GM12878 (cell line): ENCODE results near the gene EGFR.

Experiments used
- CEBPB ChIP-seq, 2 experiments: fragments of 150-350 bp in 1 of 2; IDR thresholded peaks; 2 replicates each; pipeline ENCODE4 v1.6.1; 2012 to 2014; ENCODE audit warnings: low read depth in 2 of 2, low read length in 2 of 2, borderline replicate concordance in 1 of 2, inconsistent platforms in 1 of 2
- EZH2 ChIP-seq: IDR thresholded peaks from 2 replicates; pipeline ENCODE4 v1.6.1; 2012; ENCODE audit warnings: low read depth, mild to moderate bottlenecking, control low read depth, inconsistent platforms, low read length, borderline replicate concordance; ENCODE audit not compliant: control insufficient read depth
- KDM1A ChIP-seq: fragments of 200-600 bp; sonication (generic); IDR thresholded peaks from 2 replicates; pipeline ENCODE4 v1.6.1; 2016; ENCODE audit warnings: borderline replicate concordance
- NFIC ChIP-seq: IDR thresholded peaks from 2 replicates; pipeline ENCODE4 v1.6.1; 2012; ENCODE audit warnings: low read depth, mild to moderate bottlenecking, inconsistent platforms, low read length, moderate library complexity
- POLR2A ChIP-seq: IDR thresholded peaks from 2 replicates; pipeline ENCODE4 v1.6.1; 2011; ENCODE audit warnings: low read depth, mild to moderate bottlenecking, low read length
- RAD51 ChIP-seq: fragments of 450-650 bp; IDR thresholded peaks from 2 replicates; pipeline ENCODE4 v1.6.1; 2016; ENCODE audit warnings: moderate library complexity, mild to moderate bottlenecking, inconsistent platforms
- RCOR1 ChIP-seq: conservative IDR thresholded peaks from 2 replicates; pipeline ENCODE4 v1.6.1; 2012; ENCODE audit warnings: low read depth, low read length, improper control_type of control experiment
- SIX5 ChIP-seq: IDR thresholded peaks from 2 replicates; pipeline ENCODE4 v1.6.1; 2011; ENCODE audit warnings: mild to moderate bottlenecking, low read depth, low read length, moderate library complexity; ENCODE audit not compliant: severe bottlenecking
- SMAD1 ChIP-seq: fragments of 450-650 bp; IDR thresholded peaks from 2 replicates; pipeline ENCODE4 v1.6.1; 2018; ENCODE audit warnings: mild to moderate bottlenecking, low read depth; ENCODE audit not compliant: partially characterized antibody
- TAF1 ChIP-seq: IDR thresholded peaks from 2 replicates; pipeline ENCODE4 v1.6.1; 2011; ENCODE audit warnings: mild to moderate bottlenecking, low read depth, low read length, borderline replicate concordance
- ZBED1 ChIP-seq: IDR thresholded peaks from 2 replicates; pipeline ENCODE4 v1.6.1; 2016; ENCODE audit warnings: borderline replicate concordance
- TF ChIP-seq, protein P1 (sequence below), 3 experiments: IDR thresholded peaks in 2 of 3; conservative IDR thresholded peaks in 1 of 3; 2 replicates each; pipeline ENCODE4 v1.5.1; 2011; ENCODE audit warnings: low read depth in 3 of 3, low read length in 3 of 3, mild to moderate bottlenecking in 3 of 3, control low read depth in 2 of 3, moderate library complexity in 2 of 3, inconsistent platforms in 1 of 3, mixed read lengths in 1 of 3; ENCODE audit not compliant: control insufficient read depth in 2 of 3, insufficient read depth in 1 of 3; ENCODE audit errors: extremely low read depth in 1 of 3
- TF ChIP-seq, protein P2 (sequence below): fragments of 450-650 bp; IDR thresholded peaks from 2 replicates; pipeline ENCODE4 v1.6.1; 2014; ENCODE audit warnings: mild to moderate bottlenecking

DNA sequence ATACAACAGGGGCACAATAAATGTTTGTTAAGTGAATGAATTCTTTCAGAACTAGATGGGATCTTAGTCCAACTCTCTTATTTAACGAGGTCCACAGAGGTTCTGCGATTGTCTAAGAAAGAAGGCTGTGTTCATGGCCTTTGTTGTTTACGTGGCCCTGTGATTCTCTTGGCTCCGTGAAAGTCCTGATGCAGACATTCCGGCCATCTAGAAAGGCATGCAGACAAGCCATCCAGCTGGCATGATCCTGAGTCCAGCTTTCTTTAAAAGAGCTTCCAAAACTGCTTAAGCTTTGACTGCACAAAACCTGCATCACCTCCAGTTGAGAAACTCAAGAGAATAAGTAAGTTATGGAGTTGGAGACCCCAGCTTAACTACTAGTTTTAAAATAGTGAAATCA is 26.0 kb downstream of the EGFR start:
- TF ChIP-seq ZBED1, result no peak
- TF ChIP-seq, protein P1, sequence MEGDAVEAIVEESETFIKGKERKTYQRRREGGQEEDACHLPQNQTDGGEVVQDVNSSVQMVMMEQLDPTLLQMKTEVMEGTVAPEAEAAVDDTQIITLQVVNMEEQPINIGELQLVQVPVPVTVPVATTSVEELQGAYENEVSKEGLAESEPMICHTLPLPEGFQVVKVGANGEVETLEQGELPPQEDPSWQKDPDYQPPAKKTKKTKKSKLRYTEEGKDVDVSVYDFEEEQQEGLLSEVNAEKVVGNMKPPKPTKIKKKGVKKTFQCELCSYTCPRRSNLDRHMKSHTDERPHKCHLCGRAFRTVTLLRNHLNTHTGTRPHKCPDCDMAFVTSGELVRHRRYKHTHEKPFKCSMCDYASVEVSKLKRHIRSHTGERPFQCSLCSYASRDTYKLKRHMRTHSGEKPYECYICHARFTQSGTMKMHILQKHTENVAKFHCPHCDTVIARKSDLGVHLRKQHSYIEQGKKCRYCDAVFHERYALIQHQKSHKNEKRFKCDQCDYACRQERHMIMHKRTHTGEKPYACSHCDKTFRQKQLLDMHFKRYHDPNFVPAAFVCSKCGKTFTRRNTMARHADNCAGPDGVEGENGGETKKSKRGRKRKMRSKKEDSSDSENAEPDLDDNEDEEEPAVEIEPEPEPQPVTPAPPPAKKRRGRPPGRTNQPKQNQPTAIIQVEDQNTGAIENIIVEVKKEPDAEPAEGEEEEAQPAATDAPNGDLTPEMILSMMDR (IDR thresholded peaks at IDR 0.05 in 2 of 3, conservative IDR thresholded peaks at IDR 0.05 in 1 of 3; ENCODE audit: control insufficient read depth in 2 of 3, extremely low read depth in 1 of 3, insufficient read depth in 1 of 3, low read depth in 3 of 3, low read length in 3 of 3), result no peak
- no peak for TF ChIP-seq EZH2
- no peak for TF ChIP-seq POLR2A
- TF ChIP-seq, protein P2, sequence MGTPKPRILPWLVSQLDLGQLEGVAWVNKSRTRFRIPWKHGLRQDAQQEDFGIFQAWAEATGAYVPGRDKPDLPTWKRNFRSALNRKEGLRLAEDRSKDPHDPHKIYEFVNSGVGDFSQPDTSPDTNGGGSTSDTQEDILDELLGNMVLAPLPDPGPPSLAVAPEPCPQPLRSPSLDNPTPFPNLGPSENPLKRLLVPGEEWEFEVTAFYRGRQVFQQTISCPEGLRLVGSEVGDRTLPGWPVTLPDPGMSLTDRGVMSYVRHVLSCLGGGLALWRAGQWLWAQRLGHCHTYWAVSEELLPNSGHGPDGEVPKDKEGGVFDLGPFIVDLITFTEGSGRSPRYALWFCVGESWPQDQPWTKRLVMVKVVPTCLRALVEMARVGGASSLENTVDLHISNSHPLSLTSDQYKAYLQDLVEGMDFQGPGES, result no peak
- no peak for TF ChIP-seq KDM1A
- no peak for TF ChIP-seq SIX5
- TF ChIP-seq SMAD1, result no peak
- TF ChIP-seq RAD51, result no peak
- no peak for TF ChIP-seq TAF1
- no peak for TF ChIP-seq RCOR1
- no peak for TF ChIP-seq NFIC
- TF ChIP-seq CEBPB (IDR thresholded peaks at IDR 0.05; ENCODE audit: borderline replicate concordance in 1 of 2, low read depth in 2 of 2, low read length in 2 of 2), result no peak
